HG03521 (cell line): ENCODE data around the gene INTS11.
"Not testable (repeated sequence)": the region's sequence is repeated elsewhere in the genome, so short reads cannot be mapped to it uniquely, and the experiment has no call there.

Experiments
- ATAC-seq: cut with Tn5 transposase; IDR thresholded peaks from one replicate; pipeline ENCODE4 v1.9.1; 2021; ENCODE audit warnings: mild to moderate bottlenecking, moderate library complexity; ENCODE audit not compliant: unreplicated experiment

The INTS11 gene

GRCh38 chr1:1324524-1325287 is at the start of gene INTS11, which contains the start of gene CPTP:
Gene INTS11 (minus strand): TSS chr1:1324660. CDS start chr1:1324608, 52 bp downstream.
Gene CPTP (plus strand): TSS chr1:1324802. CDS start chr1:1326911, 2,109 bp downstream.
- peak; percentile 82 for ATAC-seq

DNA sequence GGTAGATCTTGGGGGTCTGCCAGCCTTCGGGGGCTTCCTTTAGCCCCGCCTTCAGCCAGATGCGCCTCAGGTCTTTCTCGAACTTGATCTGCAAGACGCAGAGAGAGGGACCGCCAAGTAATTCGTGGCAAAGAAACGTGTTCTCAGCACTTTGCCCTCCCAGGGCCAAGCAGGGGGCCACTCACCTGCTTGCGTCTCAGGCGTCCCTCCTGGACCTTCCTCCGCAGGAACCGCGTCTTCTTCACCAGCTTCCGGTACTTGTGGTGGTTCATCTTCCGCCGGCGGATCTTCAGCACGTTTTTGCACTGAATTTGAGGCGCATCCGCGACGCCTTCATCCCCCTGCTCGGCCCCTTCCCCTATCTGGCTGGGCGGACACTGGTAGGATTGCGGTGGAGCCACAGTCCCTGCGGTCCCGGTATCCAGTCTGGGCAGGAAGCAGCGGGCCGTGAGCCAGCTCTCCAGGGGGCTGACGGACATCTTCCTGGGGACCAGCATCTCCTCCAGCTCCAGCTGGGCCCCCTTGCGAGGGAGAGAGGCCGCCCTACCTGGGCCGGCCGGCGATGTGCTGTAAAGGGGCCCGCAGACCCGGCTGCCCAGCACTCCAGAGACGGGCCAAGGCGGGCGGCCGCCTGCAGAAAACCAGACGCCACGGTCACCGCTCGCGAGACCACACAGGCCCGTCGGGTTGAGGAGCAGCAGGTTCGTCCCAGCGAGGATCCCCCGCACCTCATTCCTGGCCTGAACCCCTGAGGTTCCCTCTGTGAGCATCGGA is 49.5 kb upstream of the INTS11 start:
- ATAC-seq: no peak

- ATAC-seq: no peak
These were observed 48.8 kb upstream of the INTS11 start for GRCh38 chr1:1373051-1373814.

DNA sequence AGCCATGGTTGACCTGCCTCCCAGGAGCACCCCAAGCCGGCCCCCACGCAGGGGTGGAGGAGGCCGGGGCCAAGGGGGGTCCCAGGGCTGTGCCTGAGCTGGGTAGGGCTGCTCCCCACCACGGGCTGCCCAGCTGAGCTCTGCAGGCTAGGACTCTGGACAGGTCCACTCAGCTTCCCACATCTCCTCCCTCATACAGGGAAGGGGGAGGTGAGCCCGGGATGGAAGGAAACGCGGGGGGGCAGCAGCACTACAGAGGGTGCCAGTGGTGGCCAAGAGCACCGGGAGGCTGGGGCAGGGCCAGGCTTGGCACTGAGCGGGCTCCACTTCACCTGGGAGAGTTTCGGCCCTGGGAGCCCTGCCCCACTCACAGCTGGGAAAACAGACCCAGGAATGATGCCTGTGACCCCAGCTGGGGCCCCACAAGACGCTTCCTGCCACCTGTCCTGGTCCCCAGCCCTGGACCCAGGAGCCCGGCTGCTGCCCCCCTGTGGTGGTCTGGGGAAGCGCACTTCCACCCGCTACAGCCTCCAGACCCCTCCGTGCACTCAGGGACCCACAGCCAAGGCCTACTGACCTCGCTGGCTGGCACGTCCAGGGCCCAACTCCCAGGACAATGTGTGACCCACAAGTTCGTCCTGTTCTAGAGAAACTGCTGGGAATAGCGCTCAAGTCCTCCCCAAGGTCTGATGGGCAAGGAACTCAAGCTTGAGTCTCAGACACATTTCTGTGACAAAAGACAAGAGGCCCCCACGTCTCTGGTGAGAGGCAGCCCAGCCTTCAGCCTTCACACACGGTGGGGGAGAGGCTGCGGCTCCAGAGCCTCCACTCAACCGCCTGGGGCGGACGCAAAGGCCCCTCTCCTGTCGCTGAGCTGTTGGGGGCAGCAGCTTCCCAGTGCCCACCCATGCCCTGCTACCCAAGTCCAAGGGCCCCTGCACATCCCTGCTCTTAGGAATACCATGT is 47.6 kb upstream of the INTS11 start:
- ATAC-seq: no peak

DNA sequence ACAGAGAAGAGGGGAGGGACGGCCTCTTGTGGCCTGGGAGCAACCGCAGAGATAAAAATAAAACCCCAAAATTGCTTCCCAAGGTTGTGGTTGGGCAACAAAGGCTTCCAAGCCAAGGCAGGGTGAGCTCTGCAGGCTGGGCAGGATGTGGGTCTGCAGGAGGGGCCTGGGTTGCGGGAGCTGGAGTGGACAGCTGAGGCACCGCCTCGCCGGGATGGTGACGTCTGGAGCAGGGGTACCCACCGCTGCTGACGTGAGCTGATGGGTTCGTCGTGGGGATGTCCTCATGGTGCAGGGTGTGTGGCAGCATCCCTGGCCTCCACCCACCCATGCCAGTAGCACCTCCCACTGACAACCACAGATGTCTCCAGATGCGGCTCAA is 46.9 kb upstream of the INTS11 start:
- no peak for ATAC-seq

- ATAC-seq: no peak
These were observed 46.4 kb upstream of the INTS11 start for GRCh38 chr1:1370771-1371300.

GRCh38 chr1:1370094-1370493 is 45.6 kb upstream of the INTS11 start:
- not testable (repeated sequence) for ATAC-seq

GRCh38 chr1:1367315-1367714 is 42.9 kb upstream of the INTS11 start:
- no peak for ATAC-seq

GRCh38 chr1:1366699-1367066 is 42.2 kb upstream of the INTS11 start:
- no peak for ATAC-seq

DNA sequence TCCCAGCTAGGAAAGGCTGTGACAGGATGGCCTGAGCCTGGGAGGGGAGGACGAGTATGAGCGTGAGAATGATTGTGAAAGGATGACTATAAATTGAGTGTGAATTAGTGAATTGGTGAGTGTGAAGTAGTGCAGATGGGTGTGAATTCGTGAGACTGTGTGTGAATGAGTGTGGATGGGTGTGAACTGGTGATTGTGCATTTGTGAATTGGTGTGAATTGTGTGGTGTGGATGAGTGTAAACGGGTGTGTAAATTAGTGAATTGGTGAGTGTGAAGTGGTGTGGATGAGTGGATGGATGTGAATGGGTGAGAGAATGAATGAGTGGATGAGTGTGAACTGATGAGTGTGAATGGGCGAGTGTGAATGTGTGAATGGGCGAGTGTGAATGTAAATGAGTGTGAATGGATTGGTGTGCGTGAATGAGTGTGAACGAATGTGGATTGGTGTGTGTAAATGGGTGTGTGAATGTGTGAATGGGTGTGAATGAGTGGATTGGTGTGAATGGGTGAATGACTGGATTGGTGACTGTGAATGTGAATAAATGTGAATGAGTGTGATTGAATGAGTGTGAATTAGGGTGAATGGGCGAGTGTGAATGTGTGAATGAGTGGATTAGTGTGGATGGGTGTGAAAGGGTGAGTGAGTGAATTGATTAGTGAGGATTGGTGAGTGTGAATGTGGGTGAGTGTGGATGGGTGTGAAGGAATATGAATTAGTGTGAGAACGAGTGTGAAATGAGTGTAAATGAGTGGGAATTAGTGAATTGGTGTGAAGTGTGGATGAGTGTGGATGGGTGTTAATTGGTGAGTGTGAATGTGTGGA is 41.6 kb upstream of the INTS11 start:
- ATAC-seq: no peak

GRCh38 chr1:1364266-1364665 is 39.8 kb upstream of the INTS11 start:
- no peak for ATAC-seq

DNA sequence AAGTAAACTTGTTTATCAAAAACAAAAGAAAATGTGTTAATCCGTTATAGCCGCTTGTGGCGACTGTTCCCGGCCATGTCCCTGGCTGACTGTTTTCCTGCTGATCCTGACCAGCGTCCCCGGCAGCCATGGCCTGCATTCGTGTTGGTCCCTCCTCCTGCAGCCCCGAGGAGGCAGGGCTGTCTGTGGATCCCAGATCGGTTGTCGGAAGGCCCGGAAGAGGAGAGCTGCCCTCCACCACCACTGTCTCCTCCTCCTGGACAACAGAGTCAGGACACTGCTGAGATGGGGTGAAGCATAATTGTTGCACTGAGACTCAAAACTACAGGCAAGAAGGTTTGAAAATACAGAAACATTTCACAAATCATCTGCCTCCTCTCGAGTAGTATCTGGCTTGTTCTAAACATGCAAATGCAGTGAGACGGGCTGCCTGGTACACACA is 37.5 kb upstream of the INTS11 start:
- no peak for ATAC-seq

DNA sequence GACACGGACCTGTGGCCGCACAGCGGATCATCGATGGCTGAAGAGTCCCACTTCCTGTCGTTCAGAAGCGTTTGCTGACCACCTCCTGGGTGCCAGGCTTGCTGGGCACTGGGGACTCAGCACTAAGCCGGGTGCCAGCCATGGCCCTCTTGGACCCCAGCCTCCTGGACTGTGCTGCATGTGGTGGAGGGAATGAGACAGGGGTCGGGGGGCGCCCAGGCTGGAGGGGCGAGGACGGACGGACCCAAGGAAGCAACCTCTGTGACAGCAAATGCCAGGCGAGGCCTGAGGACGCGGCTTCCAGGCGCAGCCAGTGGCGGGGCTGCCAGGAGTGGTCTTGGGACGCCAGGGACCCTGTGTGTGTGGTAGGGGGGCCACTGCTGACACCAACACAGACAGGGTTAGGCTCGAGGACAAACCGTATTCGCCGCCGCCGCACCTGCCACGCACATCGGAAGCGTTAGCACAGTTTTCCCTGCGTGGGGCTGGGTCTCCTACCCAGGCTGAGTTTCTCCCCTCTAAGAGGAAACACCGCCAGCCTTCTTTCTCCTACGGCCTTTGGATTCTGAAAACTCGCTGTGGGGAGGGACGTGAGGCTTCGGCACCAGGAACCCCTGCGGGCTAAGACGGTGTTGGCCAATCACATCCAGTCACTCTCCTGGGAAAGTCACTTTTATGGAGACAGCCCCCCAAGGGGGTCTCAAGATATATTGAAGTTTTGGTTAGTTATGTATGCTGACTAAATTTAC is 36.9 kb upstream of the INTS11 start:
- ATAC-seq: no peak

DNA sequence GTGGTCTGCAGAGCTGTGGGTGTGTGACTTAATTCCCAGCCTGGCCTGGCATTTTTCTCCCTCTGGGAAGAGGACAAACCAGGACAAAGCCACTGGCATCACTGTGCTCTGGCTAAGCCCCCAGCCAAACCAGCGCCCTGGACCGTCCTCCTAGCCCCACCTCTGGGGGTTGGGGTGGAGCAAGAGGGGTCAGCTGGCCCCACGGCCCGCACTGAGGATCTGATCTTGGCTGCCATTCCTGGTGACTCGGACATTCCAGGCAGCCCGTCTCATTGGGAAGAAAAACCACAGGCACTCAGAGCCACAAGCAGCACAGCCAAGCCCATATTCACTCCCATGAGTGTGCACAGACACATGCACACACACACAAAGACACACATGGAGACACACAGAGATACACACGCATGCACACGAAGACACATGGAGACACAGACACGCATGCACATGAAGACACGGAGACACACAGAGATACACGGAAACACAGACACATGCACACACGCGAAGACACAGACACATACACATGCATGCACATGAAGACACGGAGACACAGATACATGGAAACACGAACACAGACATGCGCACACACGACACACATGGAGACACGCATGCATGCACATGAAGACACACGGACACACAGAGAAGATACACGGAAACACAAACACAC is 36.2 kb upstream of the INTS11 start:
- no peak for ATAC-seq

DNA sequence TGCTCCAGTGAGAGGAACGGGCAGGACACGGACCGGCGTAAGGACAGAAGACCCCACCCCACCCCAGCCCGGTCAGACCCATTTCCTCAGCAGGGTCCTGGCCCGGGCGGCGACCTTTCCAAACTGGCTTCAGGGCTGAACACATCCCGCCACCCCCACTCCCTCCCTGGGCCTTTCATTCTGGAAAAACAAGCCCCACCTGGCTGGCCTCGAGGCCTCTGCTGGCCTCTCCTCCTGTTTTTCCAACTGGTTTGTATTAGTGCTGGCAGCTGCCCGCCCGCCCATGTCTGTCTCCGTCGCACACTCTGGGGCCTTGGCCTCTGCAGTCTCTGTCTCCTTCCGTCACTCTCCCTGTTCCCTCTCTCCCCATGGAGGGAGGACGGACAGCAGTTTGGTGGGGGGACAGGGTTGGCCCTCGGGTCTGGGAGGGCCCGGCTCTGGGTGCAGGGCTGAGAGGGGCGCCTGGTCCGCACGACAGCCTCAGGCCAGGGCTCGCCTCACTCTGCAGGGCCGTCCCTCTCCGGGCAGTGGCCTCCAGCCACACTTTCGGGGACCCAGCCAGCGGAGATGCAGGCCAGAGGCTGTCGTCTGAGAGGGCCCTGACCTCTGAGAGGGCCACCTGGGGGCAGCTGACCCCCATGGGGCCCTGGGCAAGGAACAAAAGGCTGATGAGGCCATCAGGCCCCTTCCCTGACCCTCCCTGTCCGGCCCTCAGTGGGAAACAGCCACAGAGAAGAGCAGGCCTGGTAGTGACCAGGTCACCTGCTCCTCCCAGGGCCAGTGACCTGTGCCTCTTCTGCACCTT is 35.4 kb upstream of the INTS11 start:
- ATAC-seq: no peak

DNA sequence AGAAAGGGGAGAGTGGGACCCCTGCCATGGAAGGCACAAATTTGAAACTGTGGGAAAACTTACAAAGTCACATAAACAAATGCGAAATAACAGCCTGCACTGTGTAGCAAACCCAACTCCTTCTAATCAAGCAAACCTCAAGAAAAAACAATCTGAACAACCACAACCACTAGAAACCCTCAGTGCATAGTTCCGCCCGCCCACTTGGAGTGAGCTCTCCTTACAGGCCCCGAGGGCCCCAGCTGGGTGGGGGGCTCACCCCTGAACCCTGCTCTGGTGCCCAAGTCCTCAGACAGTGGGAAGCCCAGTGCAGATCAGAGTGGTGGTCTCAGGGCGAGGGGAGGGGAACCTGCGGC is 34.8 kb upstream of the INTS11 start:
- no peak for ATAC-seq
